Urothelium cell line (cell line): ENCODE results near the gene FILIP1L.
"Not testable (repeated sequence)": the region's sequence is repeated elsewhere in the genome, so short reads cannot be mapped to it uniquely, and the experiment has no call there.

ENCODE experiments used
- DNase-seq: peaks from one replicate; pipeline ENCODE4 v3.0.0; 2011; ENCODE audit warnings: low spot score, mixed read lengths
- FAIRE-seq: peaks from 2 replicates; lab custom pipeline; 2011; peaks lifted over from hg19 to GRCh38; lab: Jason Lieb, UNC

Gene FILIP1L

GRCh38 chr3:100075851-100076730 is 38.2 kb downstream of the FILIP1L start:
- FAIRE-seq (no peak), DNase-seq (no peak)

GRCh38 chr3:100075196-100075595 is 39.1 kb downstream of the FILIP1L start:
- DNase-seq (no peak), FAIRE-seq (no peak)

- DNase-seq, result peak; percentile 30
- FAIRE-seq, result no peak
These were observed 40.5 kb downstream of the FILIP1L start for GRCh38 chr3:100073714-100074307.

- no peak for FAIRE-seq
These were observed 41.1 kb downstream of the FILIP1L start for GRCh38 chr3:100073049-100073713.

GRCh38 chr3:100072326-100073048 is 41.8 kb downstream of the FILIP1L start:
- DNase-seq, result no peak
- peak; percentile 42 for FAIRE-seq

More at GRCh38 chr3:100073049-100073713, 41.1 kb downstream of the FILIP1L start:
- no peak for DNase-seq

GRCh38 chr3:100069472-100069871 is 44.8 kb downstream of the FILIP1L start:
- DNase-seq (no peak), FAIRE-seq (no peak)

GRCh38 chr3:100068826-100069225 is 45.5 kb downstream of the FILIP1L start:
- peak; percentile 70 for DNase-seq

GRCh38 chr3:100067589-100067988 is 46.7 kb downstream of the FILIP1L start:
- FAIRE-seq, result no peak
- DNase-seq, result no peak

More at GRCh38 chr3:100068826-100069225, 45.5 kb downstream of the FILIP1L start:
- FAIRE-seq, result peak; percentile 65

- no peak for DNase-seq
- no peak for FAIRE-seq
These were observed 50.3 kb downstream of the FILIP1L start for GRCh38 chr3:100063929-100064461.

GRCh38 chr3:100062665-100063064 is 51.6 kb downstream of the FILIP1L start:
- FAIRE-seq (no peak), DNase-seq (no peak)

- FAIRE-seq, result no peak
- DNase-seq, result no peak
These were observed 53.4 kb downstream of the FILIP1L start for GRCh38 chr3:100060685-100061484.

- DNase-seq (no peak), FAIRE-seq (no peak)
These were observed 54.8 kb downstream of the FILIP1L start for GRCh38 chr3:100059472-100059871.

GRCh38 chr3:100057716-100058575 is 56.4 kb downstream of the FILIP1L start:
- DNase-seq (peak; percentile 30), FAIRE-seq (no peak)

- DNase-seq (no peak), FAIRE-seq (no peak)
These were observed 60.2 kb downstream of the FILIP1L start for GRCh38 chr3:100053951-100054620.

- not testable (repeated sequence) for FAIRE-seq, DNase-seq
These were observed 62.8 kb downstream of the FILIP1L start for GRCh38 chr3:100051513-100051912.

- no peak for FAIRE-seq
- no peak for DNase-seq
These were observed 66.1 kb downstream of the FILIP1L start for GRCh38 chr3:100048248-100048647.

GRCh38 chr3:100047455-100048141 is 66.7 kb downstream of the FILIP1L start:
- FAIRE-seq (peak; percentile 79), DNase-seq (peak; percentile 81)

GRCh38 chr3:100046986-100047385 is 67.3 kb downstream of the FILIP1L start:
- DNase-seq, result no peak
- no peak for FAIRE-seq
